Ovary (tissue), 3 donors: ENCODE data around the gene SKA1.

Experiments used
- EP300 ChIP-seq: sonication (generic); formaldehyde crosslinking; IDR thresholded peaks from one replicate; pipeline ENCODE4 v1.6.1; 2017; ENCODE audit warnings: antibody characterized with exemption
- POLR2A ChIP-seq: fragments of 450-650 bp; IDR thresholded peaks from one replicate; pipeline ENCODE4 v1.6.1; 2017; ENCODE audit warnings: antibody characterized with exemption, mild to moderate bottlenecking, moderate library complexity
- TF ChIP-seq, protein P1 (sequence below), 3 donors: fragments of 450-650 bp in 2 of 3; fragments of 200-600 bp in 1 of 3; IDR thresholded peaks; one replicate each; pipeline versions ENCODE4 v1.5.1 to v1.8.0; 2016 to 2022; ENCODE audit warnings: antibody characterized with exemption in 3 of 3, mild to moderate bottlenecking in 1 of 3
- donor health status: DM: no; HTN: no; CAD: no.

- TF ChIP-seq, protein P1, sequence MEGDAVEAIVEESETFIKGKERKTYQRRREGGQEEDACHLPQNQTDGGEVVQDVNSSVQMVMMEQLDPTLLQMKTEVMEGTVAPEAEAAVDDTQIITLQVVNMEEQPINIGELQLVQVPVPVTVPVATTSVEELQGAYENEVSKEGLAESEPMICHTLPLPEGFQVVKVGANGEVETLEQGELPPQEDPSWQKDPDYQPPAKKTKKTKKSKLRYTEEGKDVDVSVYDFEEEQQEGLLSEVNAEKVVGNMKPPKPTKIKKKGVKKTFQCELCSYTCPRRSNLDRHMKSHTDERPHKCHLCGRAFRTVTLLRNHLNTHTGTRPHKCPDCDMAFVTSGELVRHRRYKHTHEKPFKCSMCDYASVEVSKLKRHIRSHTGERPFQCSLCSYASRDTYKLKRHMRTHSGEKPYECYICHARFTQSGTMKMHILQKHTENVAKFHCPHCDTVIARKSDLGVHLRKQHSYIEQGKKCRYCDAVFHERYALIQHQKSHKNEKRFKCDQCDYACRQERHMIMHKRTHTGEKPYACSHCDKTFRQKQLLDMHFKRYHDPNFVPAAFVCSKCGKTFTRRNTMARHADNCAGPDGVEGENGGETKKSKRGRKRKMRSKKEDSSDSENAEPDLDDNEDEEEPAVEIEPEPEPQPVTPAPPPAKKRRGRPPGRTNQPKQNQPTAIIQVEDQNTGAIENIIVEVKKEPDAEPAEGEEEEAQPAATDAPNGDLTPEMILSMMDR (IDR thresholded peaks at IDR 0.05) = no peak
- TF ChIP-seq EP300 (no peak), POLR2A (no peak)
Observed at GRCh38 chr18:50401295-50401694, 26.4 kb downstream of the SKA1 start.
